A549 treated with GW870086 at 1 μM for 4 hours (cell line): ENCODE results near the gene TPGS2. TPM values are rescaled to one million over a fixed set of nuclear protein-coding genes. Genes with fewer than 3 reads are reported as not detected.

Experiments used
- total RNA-seq: library from RNA; stranded (reverse); fragments of 200-300 nt; extraction: Qiagen RNA extraction; gene quantifications from 5 replicates; pipeline ENCODE4 v1.2.3, GENCODE V29; 2022; ENCODE audit warnings: low read depth

Gene TPGS2
- total RNA-seq: 82.9 to 94.8 TPM (median 88.4 TPM) in 5 replicates

GRCh38 chr18:36828630-36829361 lies at the start of gene TPGS2, which contains the start of gene KIAA1328:
Gene TPGS2, minus strand, starts transcription at chr18:36829002. Its CDS starts 235 bp downstream, at chr18:36828767.
Gene KIAA1328, plus strand, starts transcription at chr18:36829127. Its CDS starts 12 bp downstream, at chr18:36829139.

Other genes starting within 250 kb of the TPGS2 start
- 1.1 to 1.8 TPM (median 1.6 TPM) in 5 replicates for gene KIAA1328, start 125 bp upstream of the TPGS2 start, total RNA-seq